HCT116 (cell line): ENCODE measurements around the gene PGBD5.

Experiments
- POLR2A ChIP-seq: IDR thresholded peaks from 2 replicates; pipeline ENCODE4 v1.7.0; 2011; ENCODE audit warnings: borderline replicate concordance; ENCODE audit not compliant: insufficient read depth, insufficient read length; ENCODE audit errors: extremely low read depth
- SP1 ChIP-seq: IDR thresholded peaks from 2 replicates; pipeline ENCODE4 v1.6.1; 2012; ENCODE audit warnings: low read depth

GRCh38 chr1:230370109-230370508, 56.0 kb downstream of the PGBD5 start:
- TF ChIP-seq SP1 (no peak), POLR2A (no peak)
